Measurements from ENCODE around the gene DSCAML1. TPM values are rescaled to one million over a fixed set of nuclear protein-coding genes. Genes with fewer than 3 reads are reported as not detected.

Gene DSCAML1
- total and polyA plus RNA-seq, 2 experiments from 2014 or later, result not detected

GRCh38 chr11:117825538-117826189 lies 28.6 kb upstream of the DSCAML1 start:
- H3K36me3 ChIP-seq (ENCODE audit: low read depth), result no peaks in the 10 kb centered on the region
- H3K27ac ChIP-seq, result no peak overlapping the region
- H3K9ac ChIP-seq, result no peak overlapping the region
- H3K9me3 ChIP-seq (ENCODE audit: low read depth), result no peaks in the 10 kb centered on the region
- no peaks in the 10 kb centered on the region for H3K79me2 ChIP-seq (ENCODE audit: insufficient read depth)
- no peak overlapping the region for H3K4me3 ChIP-seq
- in situ Hi-C loops (cut with MboI), result no loop called here
- no peak overlapping the region for H3K4me2 ChIP-seq (ENCODE audit: unreplicated experiment)
- 65 to 68% methylated on average over 8 of the region's 8 CpGs for WGBS, 2 experiments (ENCODE audit: low coverage in 1 of 2, low lambda C conversion rate in 2 of 2, missing lambda C conversion rate in 2 of 2)
- TF ChIP-seq EZH2 (IDR thresholded peaks at IDR 0.05; ENCODE audit: insufficient read depth, poor library complexity, severe bottlenecking), result no peak
- no peak for TF ChIP-seq EZH2phosphoT487 (IDR thresholded peaks at IDR 0.05; ENCODE audit: insufficient read depth, low read depth)
- H2AFZ ChIP-seq, result no peak overlapping the region
- DNase-seq, result no peak
- H3K9me2 ChIP-seq (ENCODE audit: insufficient read depth), result no peaks in the 10 kb centered on the region
- no peaks in the 10 kb centered on the region for H4K20me1 ChIP-seq (ENCODE audit: insufficient read depth)
- H3K4me1 ChIP-seq (ENCODE audit: insufficient read depth), result no peaks in the 10 kb centered on the region
- peaks cover 19% of the 10 kb centered on the region; the same call in 1 of the 2 replicates for H3K27me3 ChIP-seq (replicated peaks; ENCODE audit: insufficient read depth)
- H3F3A ChIP-seq (ENCODE audit: insufficient read depth), result no peaks in the 10 kb centered on the region

- no peak for DNase-seq
- TF ChIP-seq EZH2 (IDR thresholded peaks at IDR 0.05; ENCODE audit: insufficient read depth, poor library complexity, severe bottlenecking), result no peak
- TF ChIP-seq EZH2phosphoT487 (IDR thresholded peaks at IDR 0.05; ENCODE audit: insufficient read depth, low read depth), result no peak
- in situ Hi-C loops (cut with MboI), result no loop called here
- Histone ChIP-seq H2AFZ (no peak within 1 kb of the TSS), H3K9me2 (ENCODE audit: insufficient read depth) (no peaks in the 10 kb centered on the region), H4K20me1 (ENCODE audit: insufficient read depth) (no peaks in the 10 kb centered on the region), H3K79me2 (ENCODE audit: insufficient read depth) (no peaks in the 10 kb centered on the region), H3K27ac (no peak within 1 kb of the TSS), H3K4me3 (no peak within 1 kb of the TSS), H3K9ac (no peak within 1 kb of the TSS), H3K27me3 (replicated peaks; ENCODE audit: insufficient read depth) (0 out of 2 replicates have a peak, but pooled peaks cover 12% of the 10 kb centered on the region), H3K36me3 (ENCODE audit: low read depth) (no peaks in the 10 kb centered on the region), H3K4me2 (ENCODE audit: unreplicated experiment) (no peak within 1 kb of the TSS), H3K9me3 (ENCODE audit: low read depth) (no peaks in the 10 kb centered on the region), H3K4me1 (ENCODE audit: insufficient read depth) (no peaks in the 10 kb centered on the region), H3F3A (ENCODE audit: insufficient read depth) (no peaks in the 10 kb centered on the region)
- WGBS, 2 experiments (ENCODE audit: low coverage in 1 of 2, low lambda C conversion rate in 2 of 2, missing lambda C conversion rate in 2 of 2), result 57 to 63% methylated on average over 22 of the region's 22 CpGs
Measured at GRCh38 chr11:117824571-117825537, 27.8 kb upstream of the DSCAML1 start, which contains the start of gene FXYD2. Gene FXYD2 (minus strand): TSS chr11:117824744. CDS start chr11:117824678, 66 bp downstream.

GRCh38 chr11:117823946-117824420 lies 27.0 kb upstream of the DSCAML1 start:
- Histone ChIP-seq H3K9ac (no peak overlapping the region), H2AFZ (no peak overlapping the region), H3K4me3 (no peak overlapping the region), H3K36me3 (ENCODE audit: low read depth) (no peaks in the 10 kb centered on the region), H3K4me1 (ENCODE audit: insufficient read depth) (no peaks in the 10 kb centered on the region), H3F3A (ENCODE audit: insufficient read depth) (no peaks in the 10 kb centered on the region), H3K27me3 (replicated peaks; ENCODE audit: insufficient read depth) (0 out of 2 replicates have a peak, but pooled peaks cover 11% of the 10 kb centered on the region), H3K4me2 (ENCODE audit: unreplicated experiment) (no peak overlapping the region), H3K9me2 (ENCODE audit: insufficient read depth) (no peaks in the 10 kb centered on the region), H3K9me3 (ENCODE audit: low read depth) (no peaks in the 10 kb centered on the region), H3K27ac (no peak overlapping the region), H4K20me1 (ENCODE audit: insufficient read depth) (no peaks in the 10 kb centered on the region), H3K79me2 (ENCODE audit: insufficient read depth) (no peaks in the 10 kb centered on the region)
- 38 to 43% methylated on average over 13 of the region's 13 CpGs for WGBS, 2 experiments (ENCODE audit: low coverage in 1 of 2, low lambda C conversion rate in 2 of 2, missing lambda C conversion rate in 2 of 2)
- no peak for DNase-seq
- TF ChIP-seq EZH2 (IDR thresholded peaks at IDR 0.05; ENCODE audit: insufficient read depth, poor library complexity, severe bottlenecking) (no peak), EZH2phosphoT487 (IDR thresholded peaks at IDR 0.05; ENCODE audit: insufficient read depth, low read depth) (no peak)
- in situ Hi-C loops (cut with MboI), result no loop called here

- H3K27me3 ChIP-seq (replicated peaks; ENCODE audit: insufficient read depth), result 0 out of 2 replicates have a peak, but pooled peaks cover 11% of the 10 kb centered on the region
- in situ Hi-C loops (cut with MboI), result no loop called here
- no peak overlapping the region for H3K4me2 ChIP-seq (ENCODE audit: unreplicated experiment)
Measured at GRCh38 chr11:117823294-117823945, 26.4 kb upstream of the DSCAML1 start.

More at GRCh38 chr11:117823294-117823945, 26.4 kb upstream of the DSCAML1 start:
- H3K9me2 ChIP-seq (ENCODE audit: insufficient read depth), result no peaks in the 10 kb centered on the region
- no peak overlapping the region for H2AFZ ChIP-seq
- no peaks in the 10 kb centered on the region for H3F3A ChIP-seq (ENCODE audit: insufficient read depth)
- 73 to 75% methylated on average over 18 of the region's 18 CpGs for WGBS, 2 experiments (ENCODE audit: low coverage in 1 of 2, low lambda C conversion rate in 2 of 2, missing lambda C conversion rate in 2 of 2)
- H3K79me2 ChIP-seq (ENCODE audit: insufficient read depth), result no peaks in the 10 kb centered on the region
- no peaks in the 10 kb centered on the region for H3K9me3 ChIP-seq (ENCODE audit: low read depth)
- no peak for DNase-seq
- no peaks in the 10 kb centered on the region for H4K20me1 ChIP-seq (ENCODE audit: insufficient read depth)
- H3K4me1 ChIP-seq (ENCODE audit: insufficient read depth), result no peaks in the 10 kb centered on the region
- H3K36me3 ChIP-seq (ENCODE audit: low read depth), result no peaks in the 10 kb centered on the region
- TF ChIP-seq EZH2phosphoT487 (IDR thresholded peaks at IDR 0.05; ENCODE audit: insufficient read depth, low read depth) (no peak), EZH2 (IDR thresholded peaks at IDR 0.05; ENCODE audit: insufficient read depth, poor library complexity, severe bottlenecking) (no peak)
- H3K27ac ChIP-seq, result no peak overlapping the region
- no peak overlapping the region for H3K4me3 ChIP-seq
- H3K9ac ChIP-seq, result no peak overlapping the region
